ENCODE measurements around the gene ILF2.

The ILF2 gene

DNA sequence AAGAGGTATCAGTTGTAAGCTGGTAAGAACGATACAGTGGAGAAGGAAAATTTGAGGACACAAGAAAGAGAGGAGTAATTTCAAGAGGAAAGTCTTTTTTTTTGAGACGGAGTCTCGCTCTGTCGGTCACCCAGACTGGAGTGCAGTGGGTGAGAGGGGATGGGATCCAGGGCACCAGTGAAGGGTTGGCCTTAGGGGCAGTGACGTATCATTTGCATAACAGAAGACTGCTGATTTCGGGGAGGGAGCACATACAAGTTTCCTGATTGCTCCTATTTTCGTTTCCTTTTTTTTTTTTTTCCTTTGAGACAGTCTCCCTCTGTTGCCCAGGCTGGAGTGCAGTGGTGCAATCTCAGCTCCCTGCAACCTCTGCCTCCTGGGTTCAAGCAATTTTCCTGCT, 47.7 kb downstream of the ILF2 start:
- H3K27me3 Mint-ChIP-seq (ENCODE audit: low read depth): no peaks in the 10 kb centered on the region
- no peaks in the 10 kb centered on the region for H3K9me3 Mint-ChIP-seq
- no peak overlapping the region for H3K4me3 Mint-ChIP-seq
- no peaks in the 10 kb centered on the region for H3K4me1 Mint-ChIP-seq (ENCODE audit: low read depth)
- H3K27ac Mint-ChIP-seq: no peak overlapping the region
- DNase-seq (ENCODE audit: low spot score): no peak
- H3K36me3 Mint-ChIP-seq (ENCODE audit: low read depth): no peaks in the 10 kb centered on the region

DNA sequence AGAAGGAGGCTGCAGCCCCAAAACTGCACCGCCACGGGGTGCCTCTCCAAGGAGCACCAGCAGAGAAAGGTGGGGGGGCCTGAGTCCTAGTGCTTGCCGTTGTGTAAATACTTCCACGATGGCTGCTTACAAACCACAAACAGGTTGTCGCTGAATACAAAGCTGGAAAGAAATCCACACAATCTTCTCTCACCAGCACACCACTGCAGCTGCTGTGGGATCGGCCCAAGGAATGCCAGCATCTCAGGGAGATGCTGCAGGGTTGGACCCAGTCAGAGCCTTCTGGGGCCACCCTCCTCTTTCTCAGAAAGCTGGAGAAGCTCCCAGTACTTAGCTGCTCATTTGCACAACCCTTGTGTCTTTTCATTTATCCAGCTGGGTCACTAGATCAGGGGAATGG, 51.6 kb downstream of the ILF2 start:
- no peak for DNase-seq (ENCODE audit: low spot score)
- Mint-ChIP-seq H3K4me3 (no peak overlapping the region), H3K36me3 (ENCODE audit: low read depth) (no peaks in the 10 kb centered on the region), H3K9me3 (no peaks in the 10 kb centered on the region), H3K27ac (no peak overlapping the region), H3K27me3 (ENCODE audit: low read depth) (no peaks in the 10 kb centered on the region), H3K4me1 (ENCODE audit: low read depth) (peaks cover 7% of the 10 kb centered on the region)

DNA sequence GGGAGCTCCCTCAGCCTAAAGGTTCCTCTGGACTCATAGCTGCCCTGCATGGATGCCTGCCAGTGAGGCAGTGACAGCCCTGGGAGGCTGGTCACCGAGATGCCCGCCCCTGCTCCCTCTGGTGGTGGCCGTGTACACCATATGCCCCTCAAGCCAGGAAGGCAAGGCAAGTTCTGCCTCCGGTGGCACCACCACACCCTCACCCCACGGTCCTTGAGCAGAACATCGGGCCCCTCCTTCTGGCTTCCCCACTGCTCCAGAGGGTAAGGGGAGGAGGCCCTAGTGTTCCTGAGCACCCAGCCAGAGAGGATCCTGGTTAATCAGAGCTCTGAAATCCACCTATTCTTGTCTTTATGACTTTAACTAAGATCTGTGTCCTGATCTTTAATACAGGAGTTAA, 53.1 kb downstream of the ILF2 start:
- Mint-ChIP-seq H3K9me3 (no peaks in the 10 kb centered on the region), H3K4me3 (no peak overlapping the region), H3K4me1 (ENCODE audit: low read depth) (peaks cover 7% of the 10 kb centered on the region), H3K27ac (peak overlapping the region; percentile 6), H3K27me3 (ENCODE audit: low read depth) (no peaks in the 10 kb centered on the region), H3K36me3 (ENCODE audit: low read depth) (no peaks in the 10 kb centered on the region)
- DNase-seq (ENCODE audit: low spot score): peak; percentile 73

DNA sequence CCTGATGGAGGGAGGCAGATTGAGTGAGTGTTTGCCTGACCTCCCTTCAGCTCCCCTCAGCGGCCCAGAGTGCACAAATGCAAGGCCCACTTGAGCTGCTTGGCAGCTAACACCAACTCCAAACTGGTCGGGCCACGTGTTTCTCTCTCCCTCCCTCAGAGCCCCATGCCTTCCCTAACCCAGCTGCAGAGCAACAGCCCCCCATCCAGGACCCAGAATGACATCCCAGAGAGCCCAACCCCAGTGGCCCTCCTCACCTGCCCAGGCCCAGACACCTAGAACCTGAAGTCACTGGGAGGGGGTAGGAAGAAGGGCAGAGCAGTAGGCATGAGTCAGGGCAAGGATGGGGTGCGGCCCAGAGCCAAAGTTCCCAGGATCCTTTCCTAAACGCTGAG, 53.9 kb downstream of the ILF2 start:
- Mint-ChIP-seq H3K9me3 (no peaks in the 10 kb centered on the region), H3K27me3 (ENCODE audit: low read depth) (no peaks in the 10 kb centered on the region), H3K4me3 (no peak overlapping the region), H3K4me1 (ENCODE audit: low read depth) (peaks cover 7% of the 10 kb centered on the region), H3K27ac (peak overlapping the region; percentile 59), H3K36me3 (ENCODE audit: low read depth) (no peaks in the 10 kb centered on the region)
- DNase-seq (ENCODE audit: low spot score): no peak

DNA sequence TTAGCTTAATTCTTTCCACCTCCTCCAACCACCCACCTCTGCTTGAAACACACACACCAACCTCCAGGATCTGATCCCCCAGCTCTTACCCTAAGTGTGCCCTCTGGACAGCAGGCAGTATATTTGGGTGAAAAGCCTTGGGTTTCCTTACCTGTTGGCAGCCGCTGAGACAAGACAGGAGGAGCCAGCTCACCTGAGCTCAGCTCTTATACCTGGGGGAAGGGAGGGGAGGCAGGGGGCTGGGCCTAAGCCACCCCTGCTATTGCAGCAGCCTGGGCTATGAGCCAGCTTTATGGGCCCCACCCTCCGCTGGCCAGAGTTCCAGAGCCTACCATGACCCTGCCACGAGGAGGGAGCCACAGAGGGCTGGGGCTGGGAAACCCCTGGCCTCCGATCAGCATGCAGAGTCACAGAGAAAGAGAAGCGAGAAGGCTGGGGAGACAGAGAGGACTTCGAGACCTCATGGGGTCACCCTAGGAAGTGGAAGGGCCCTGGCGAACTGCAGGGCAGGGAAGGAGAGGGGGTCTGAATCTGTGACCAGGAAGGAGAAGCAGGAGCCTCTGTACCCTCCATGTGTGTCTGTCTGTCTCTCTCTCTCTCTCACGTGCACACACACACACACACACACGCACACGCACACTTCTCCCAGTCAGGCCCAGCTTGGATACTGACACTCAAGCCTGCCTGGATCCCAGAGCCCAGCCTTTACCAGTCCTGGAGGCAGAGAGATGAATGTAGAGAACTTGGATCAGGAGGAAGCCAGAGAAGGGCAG, 54.5 kb downstream of the ILF2 start, which contains the start of gene S100A14:
Gene S100A14, minus strand, starts transcription at position 182 of the 773 bp plus-strand sequence. CDS start 467 bp downstream, outside the sequence.
- Mint-ChIP-seq H3K4me3 (no peak within 1 kb of the TSS), H3K27ac (peak within 1 kb of the TSS; percentile 59), H3K36me3 (ENCODE audit: low read depth) (no peaks in the 10 kb centered on the region), H3K27me3 (ENCODE audit: low read depth) (no peaks in the 10 kb centered on the region), H3K4me1 (ENCODE audit: low read depth) (peaks cover 7% of the 10 kb centered on the region), H3K9me3 (no peaks in the 10 kb centered on the region)
- DNase-seq (ENCODE audit: low spot score): no peak

DNA sequence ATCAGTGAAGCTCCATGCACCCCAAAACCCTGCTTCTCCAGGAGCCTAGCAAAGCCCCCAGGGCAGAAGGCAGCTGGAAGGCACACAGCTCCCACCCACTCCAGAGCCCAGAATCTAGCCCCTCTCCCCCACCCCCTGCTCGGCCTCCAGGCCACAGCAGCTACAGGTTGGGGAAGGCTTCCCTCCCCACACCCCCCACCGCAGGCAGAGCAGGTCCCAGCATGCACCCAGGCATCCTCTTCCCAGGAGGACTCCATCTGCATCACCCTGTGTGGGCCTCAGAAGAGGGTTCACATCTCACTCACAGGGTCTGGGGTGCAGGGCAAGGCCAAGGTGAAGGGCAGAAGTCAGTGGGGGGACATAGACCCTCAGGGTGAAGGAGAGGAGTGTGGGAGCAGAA, 55.4 kb downstream of the ILF2 start:
- DNase-seq (ENCODE audit: low spot score): no peak
- Mint-ChIP-seq H3K27ac (no peak overlapping the region), H3K4me3 (no peak overlapping the region), H3K36me3 (ENCODE audit: low read depth) (no peaks in the 10 kb centered on the region), H3K9me3 (no peaks in the 10 kb centered on the region), H3K4me1 (ENCODE audit: low read depth) (peaks cover 7% of the 10 kb centered on the region), H3K27me3 (ENCODE audit: low read depth) (no peaks in the 10 kb centered on the region)

DNA sequence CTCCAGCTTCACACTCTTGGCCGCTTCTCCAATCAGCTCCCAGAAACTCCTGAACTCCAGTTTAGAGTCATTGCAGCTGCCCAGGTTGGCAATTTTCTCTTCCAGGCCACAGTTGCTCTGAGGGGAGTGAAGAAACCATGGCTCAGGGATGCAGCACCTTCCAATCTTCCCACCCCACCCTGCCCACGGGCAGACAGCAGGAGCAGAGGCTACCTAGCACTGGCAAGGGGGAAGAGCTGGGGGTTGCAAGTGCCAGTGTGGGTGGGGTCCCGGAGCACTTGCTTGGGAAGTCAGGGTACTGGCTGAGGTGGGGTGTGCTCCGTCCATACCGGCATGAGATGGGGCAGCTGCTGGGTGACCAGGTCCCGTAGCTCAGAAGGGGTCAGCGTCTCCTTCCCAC, 55.9 kb downstream of the ILF2 start:
- Mint-ChIP-seq H3K36me3 (ENCODE audit: low read depth) (no peaks in the 10 kb centered on the region), H3K4me1 (ENCODE audit: low read depth) (peaks cover 7% of the 10 kb centered on the region), H3K27me3 (ENCODE audit: low read depth) (no peaks in the 10 kb centered on the region), H3K4me3 (no peak overlapping the region), H3K27ac (no peak overlapping the region), H3K9me3 (no peaks in the 10 kb centered on the region)
- no peak for DNase-seq (ENCODE audit: low spot score)

DNA sequence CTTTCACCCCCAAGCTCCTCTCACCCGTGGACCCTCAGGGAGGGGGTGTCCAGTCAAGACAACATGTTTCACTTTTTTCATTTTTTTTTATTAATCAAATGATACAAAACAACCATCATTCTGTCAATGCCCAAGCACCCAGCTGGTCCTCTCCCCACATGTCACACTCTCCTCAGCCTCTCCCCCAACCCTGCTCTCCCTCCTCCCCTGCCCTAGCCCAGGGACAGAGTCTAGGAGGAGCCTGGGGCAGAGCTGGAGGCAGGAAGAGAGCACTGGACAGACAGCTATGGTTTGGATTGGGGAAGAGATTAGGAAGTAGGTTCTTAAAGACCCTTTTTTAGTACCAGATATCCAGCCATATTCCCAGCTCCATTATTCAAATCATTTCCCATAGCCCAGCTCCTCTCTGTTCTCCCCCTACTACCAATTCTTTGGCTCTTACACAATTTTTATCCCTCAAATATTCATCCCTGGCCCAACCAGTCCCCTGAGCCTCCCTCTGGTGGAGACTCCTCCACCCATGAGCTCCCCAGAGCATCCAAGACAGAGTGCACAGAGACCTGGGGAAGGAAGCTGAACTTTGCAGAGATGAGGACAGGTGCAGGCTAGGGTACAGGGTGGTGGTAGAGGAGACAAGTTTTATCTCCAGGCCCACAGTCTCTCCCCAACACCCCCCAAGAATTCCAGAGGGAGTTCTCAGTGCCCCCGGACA, 56.4 kb downstream of the ILF2 start:
- Mint-ChIP-seq H3K4me1 (ENCODE audit: low read depth) (peaks cover 7% of the 10 kb centered on the region), H3K36me3 (ENCODE audit: low read depth) (no peaks in the 10 kb centered on the region), H3K9me3 (no peaks in the 10 kb centered on the region), H3K27ac (no peak overlapping the region), H3K4me3 (no peak overlapping the region), H3K27me3 (ENCODE audit: low read depth) (no peaks in the 10 kb centered on the region)
- DNase-seq (ENCODE audit: low spot score): no peak

DNA sequence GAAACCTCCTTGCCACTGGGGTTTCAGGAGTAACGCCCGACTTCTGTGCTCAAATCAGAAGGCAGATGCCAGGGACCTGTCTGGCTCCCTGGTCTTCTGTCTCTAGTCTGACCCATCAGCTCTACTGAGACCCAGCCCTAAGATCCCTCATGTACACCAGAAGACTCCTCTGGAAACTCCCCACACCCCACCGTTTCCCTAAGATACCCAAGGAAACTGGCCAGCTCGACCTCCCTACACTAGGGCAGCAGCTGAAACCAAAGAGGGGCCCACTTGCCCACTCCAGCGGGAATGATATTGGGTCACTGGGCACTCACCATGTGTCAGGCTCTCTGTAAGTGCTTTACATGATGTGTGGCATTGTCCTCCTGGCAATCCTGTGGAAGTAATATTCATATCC, 57.4 kb downstream of the ILF2 start:
- no peak for DNase-seq (ENCODE audit: low spot score)
- Mint-ChIP-seq H3K27ac (no peak overlapping the region), H3K9me3 (no peaks in the 10 kb centered on the region), H3K36me3 (ENCODE audit: low read depth) (no peaks in the 10 kb centered on the region), H3K4me1 (ENCODE audit: low read depth) (peaks cover 7% of the 10 kb centered on the region), H3K27me3 (ENCODE audit: low read depth) (no peaks in the 10 kb centered on the region), H3K4me3 (no peak overlapping the region)

DNA sequence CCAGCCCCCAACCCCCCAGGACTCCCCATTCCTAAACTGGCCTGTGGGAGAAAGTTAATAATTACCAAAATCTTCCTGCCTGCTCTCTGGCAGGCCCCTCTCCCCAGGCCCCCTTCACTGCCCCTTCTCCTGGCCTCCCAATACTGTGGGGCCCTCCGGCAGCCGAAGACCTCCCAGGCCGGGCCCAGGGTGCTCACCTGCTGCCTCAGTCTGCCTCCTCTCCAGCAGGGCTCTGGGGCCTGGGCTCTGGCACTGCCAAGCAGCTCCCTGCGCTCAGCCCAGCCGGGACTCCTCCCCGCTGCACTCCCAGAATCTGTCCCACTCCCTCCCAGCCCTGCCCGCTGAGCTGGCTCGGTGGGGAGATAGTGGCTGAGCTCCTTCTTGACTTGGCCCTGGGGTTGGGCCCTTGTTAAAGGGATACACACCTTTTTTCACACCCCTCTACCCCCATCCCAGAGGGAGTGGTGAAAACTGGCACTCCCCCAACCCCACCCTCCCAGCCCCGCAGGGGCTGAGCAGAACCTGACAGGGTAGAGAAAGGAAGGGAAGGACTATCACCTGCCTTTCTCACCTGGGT, 58.0 kb downstream of the ILF2 start, which contains the start of gene S100A16:
Gene S100A16, minus strand, starts transcription at position 383 of the 577 bp plus-strand sequence. CDS start 4,986 bp downstream, outside the sequence.
- Mint-ChIP-seq H3K4me3 (no peak within 1 kb of the TSS), H3K27me3 (ENCODE audit: low read depth) (no peaks in the 10 kb centered on the region), H3K36me3 (ENCODE audit: low read depth) (no peaks in the 10 kb centered on the region), H3K9me3 (no peaks in the 10 kb centered on the region), H3K4me1 (ENCODE audit: low read depth) (peaks cover 4% of the 10 kb centered on the region), H3K27ac (no peak within 1 kb of the TSS)
- DNase-seq (ENCODE audit: low spot score): no peak

DNA sequence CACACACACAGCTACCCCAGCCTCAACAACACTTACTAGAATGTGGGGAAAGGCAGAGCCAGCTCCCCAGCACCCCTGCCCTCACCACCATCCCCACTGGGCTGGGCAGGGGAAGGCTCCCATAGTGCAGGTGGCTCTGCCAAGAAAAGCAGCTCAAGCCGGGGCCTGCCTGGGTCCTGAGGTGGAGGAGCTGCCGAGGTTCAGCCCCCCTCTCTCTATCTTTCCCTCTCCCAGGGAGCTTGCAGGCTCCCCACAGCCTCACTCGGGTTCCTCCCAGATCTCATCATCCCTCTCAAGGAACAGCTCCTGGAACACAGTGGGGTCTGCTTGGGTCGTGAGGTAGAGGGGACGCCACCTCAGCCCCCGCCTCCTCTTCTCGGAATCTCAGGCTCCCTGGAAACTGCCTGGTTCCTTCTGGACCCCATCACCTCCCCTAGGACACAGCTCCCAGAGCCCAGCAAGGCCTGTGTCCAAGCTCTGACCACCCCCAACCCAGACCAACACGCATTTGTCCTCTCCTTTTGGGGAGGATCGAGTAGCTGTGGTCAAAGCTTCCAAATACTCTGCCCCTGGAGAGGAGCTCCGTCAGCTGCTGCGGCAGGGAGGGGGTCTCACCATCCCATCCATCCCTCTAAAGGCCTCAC, 58.6 kb downstream of the ILF2 start:
- no peaks in the 10 kb centered on the region for H3K4me1 Mint-ChIP-seq (ENCODE audit: low read depth)
- DNase-seq (ENCODE audit: low spot score): no peak
- no peaks in the 10 kb centered on the region for H3K9me3 Mint-ChIP-seq
- H3K27ac Mint-ChIP-seq: no peak overlapping the region
- H3K27me3 Mint-ChIP-seq (ENCODE audit: low read depth): no peaks in the 10 kb centered on the region
- H3K4me3 Mint-ChIP-seq: no peak overlapping the region
- no peaks in the 10 kb centered on the region for H3K36me3 Mint-ChIP-seq (ENCODE audit: low read depth)

Data from T-helper 2 cell treated with Interferon-gamma antibody and Interleukin-4, amounts not matched to agents 5 μg/mL and 100 μg/mL, for 36 hours (primary cell).